ENCODE data around the gene HDAC11. TPM values are rescaled to one million over a fixed set of nuclear protein-coding genes. Genes with fewer than 3 reads are reported as not detected.
"Not testable (repeated sequence)": the region's sequence is repeated elsewhere in the genome, so short reads cannot be mapped to it uniquely, and the experiment has no call there.

Gene HDAC11
- total RNA-seq, 1 donor from 2014 or later = 18.2 TPM

- peak; percentile 39 for DNase-seq
- Histone ChIP-seq H3K27ac (no peak overlapping the region), H3K4me3 (no peak overlapping the region), H3K27me3 (ENCODE audit: low read depth) (no peaks in the 10 kb centered on the region), H3K4me1 (peaks cover 10% of the 10 kb centered on the region), H3K9me3 (no peaks in the 10 kb centered on the region), H3K36me3 (peaks cover 15% of the 10 kb centered on the region)
- TF ChIP-seq CTCF (IDR thresholded peaks at IDR 0.05) = no peak
- no peak for ATAC-seq
- intact Hi-C loops (cut with DNase I) = loop anchor here (5.0 kb wide), 1 partner anchor 149 kb away; no protein-coding TSS in a partner anchor
These were observed 18.4 kb downstream of the HDAC11 start for GRCh38 chr3:13498354-13499060.

GRCh38 chr3:13499246-13499645 is 19.1 kb downstream of the HDAC11 start:
- H3K9me3 ChIP-seq; ATAC-seq; H3K4me3 ChIP-seq; H3K4me1 ChIP-seq; H3K27me3 ChIP-seq (ENCODE audit: low read depth); H3K27ac ChIP-seq: not testable (repeated sequence)
- peaks cover 12% of the 10 kb centered on the region for H3K36me3 ChIP-seq
- intact Hi-C loops (cut with DNase I) = loop anchor here (5.0 kb wide), 1 partner anchor 148 kb away; no protein-coding TSS in a partner anchor
- peak; percentile 40 for DNase-seq

- TF ChIP-seq CTCF (IDR thresholded peaks at IDR 0.05) = peak; percentile 37
- peaks cover 16% of the 10 kb centered on the region for H3K36me3 ChIP-seq
- H3K4me1 ChIP-seq = peaks cover 10% of the 10 kb centered on the region
- intact Hi-C loops (cut with DNase I) = no loop called here
- ATAC-seq (no peak), DNase-seq (peak; percentile 40)
- no peaks in the 10 kb centered on the region for H3K9me3 ChIP-seq
- H3K4me3 ChIP-seq = no peak overlapping the region
- H3K27me3 ChIP-seq (ENCODE audit: low read depth) = no peaks in the 10 kb centered on the region
- H3K27ac ChIP-seq = no peak overlapping the region
These were observed 20.2 kb downstream of the HDAC11 start for GRCh38 chr3:13500133-13500885.

- Histone ChIP-seq H3K27me3 (ENCODE audit: low read depth) (no peaks in the 10 kb centered on the region), H3K4me1 (peaks cover 8% of the 10 kb centered on the region), H3K36me3 (peaks cover 16% of the 10 kb centered on the region), H3K9me3 (no peaks in the 10 kb centered on the region), H3K27ac (no peak overlapping the region), H3K4me3 (no peak overlapping the region)
- ATAC-seq (no peak), DNase-seq (peak; percentile 22)
- no peak for TF ChIP-seq CTCF (IDR thresholded peaks at IDR 0.05)
- intact Hi-C loops (cut with DNase I) = no loop called here
These were observed 20.9 kb downstream of the HDAC11 start for GRCh38 chr3:13501056-13501455.

GRCh38 chr3:13501521-13501920 is 21.4 kb downstream of the HDAC11 start:
- H3K4me3 ChIP-seq = no peak overlapping the region
- no peak overlapping the region for H3K27ac ChIP-seq
- intact Hi-C loops (cut with DNase I) = no loop called here
- no peaks in the 10 kb centered on the region for H3K27me3 ChIP-seq (ENCODE audit: low read depth)
- no peak for TF ChIP-seq CTCF (IDR thresholded peaks at IDR 0.05)
- peaks cover 16% of the 10 kb centered on the region for H3K36me3 ChIP-seq
- DNase-seq (peak; percentile 32), ATAC-seq (no peak)
- no peaks in the 10 kb centered on the region for H3K9me3 ChIP-seq
- peaks cover 3% of the 10 kb centered on the region for H3K4me1 ChIP-seq
